Esophagus muscularis mucosa (tissue), 4 donors: Measurements from ENCODE around the gene SKIL. TPM values are rescaled to one million over a fixed set of nuclear protein-coding genes. Genes with fewer than 3 reads are reported as not detected.

Source experiments
- DNase-seq: peaks from one replicate; pipeline ENCODE4 v3.0.0-alpha.2; 2017; ENCODE audit errors: extremely low spot score
- H3K27ac ChIP-seq, 4 donors: fragments of 200-600 bp; sonication (generic); replicated peaks in 1 of 4; 1 replicate in 3 of 4; 2 replicates in 1 of 4; pipeline ENCODE4 v1.5.1; 2016 to 2019; ENCODE audit warnings: mild to moderate bottlenecking in 1 of 4
- H3K27me3 ChIP-seq, 4 donors: fragments of 200-600 bp; sonication (generic); one replicate each; pipeline versions ENCODE4 v1.5.1 to v1.6.0; 2016 to 2019
- H3K36me3 ChIP-seq, 4 donors: fragments of 200-600 bp; sonication (generic); one replicate each; pipeline ENCODE4 v1.5.1; 2016 to 2019
- H3K4me1 ChIP-seq, 4 donors: fragments of 200-600 bp; sonication (generic); one replicate each; pipeline ENCODE4 v1.5.1; 2016 to 2019
- H3K4me3 ChIP-seq, 4 donors: fragments of 200-600 bp; sonication (generic); 1 replicate in 2 of 4; 2 replicates in 2 of 4; pipeline ENCODE4 v1.5.1; 2016 to 2019; ENCODE audit warnings: mild to moderate bottlenecking in 4 of 4, moderate library complexity in 1 of 4
- H3K9me3 ChIP-seq, 4 donors: fragments of 200-600 bp; sonication (generic); 1 replicate in 3 of 4; 2 replicates in 1 of 4; pipeline ENCODE4 v1.5.1; 2016 to 2019
- CTCF ChIP-seq, 3 experiments: fragments of 200-600 bp in 2 of 3; fragments of 450-650 bp in 1 of 3; sonication (generic) in 2 of 3; IDR thresholded peaks; one replicate each; pipeline ENCODE4 v1.5.1; 2017 to 2019; ENCODE audit warnings: antibody characterized with exemption in 3 of 3, mild to moderate bottlenecking in 2 of 3, moderate library complexity in 1 of 3
- EP300 ChIP-seq: sonication (generic); formaldehyde crosslinking; IDR thresholded peaks from one replicate; pipeline ENCODE4 v1.6.1; 2017; ENCODE audit warnings: antibody characterized with exemption
- POLR2A ChIP-seq: fragments of 450-650 bp; IDR thresholded peaks from one replicate; pipeline ENCODE4 v1.6.1; 2017; ENCODE audit warnings: antibody characterized with exemption, moderate library complexity, mild to moderate bottlenecking, low read depth
- POLR2AphosphoS5 ChIP-seq, 2 donors: sonication (generic); formaldehyde crosslinking; IDR thresholded peaks; one replicate each; pipeline ENCODE4 v1.6.1; 2017; ENCODE audit warnings: antibody characterized with exemption in 2 of 2
- WGBS: methylation state at CpG from one replicate; pipeline ENCODE4 v1.1.5; 2018; 5-methylcytosine and 5-hydroxymethylcytosine counted together
- intact Hi-C: fragments of 100-400 bp; cut with DNase I; formaldehyde crosslinking; loops from one replicate; pipeline ENCODE4 v1.15.1; 2023
- total RNA-seq, 4 donors: library from RNA; depleted of rRNA; stranded (reverse); fragments of >200 nt; gene quantifications; one replicate each; pipeline versions ENCODE4 v1.1.0 to v1.2.1, GENCODE V29; 2016

The SKIL gene
- total RNA-seq, 4 donors from 2014 or later = 34.7 to 54.4 (median 39.5) TPM

GRCh38 chr3:170413291-170413690 is 55.8 kb downstream of the SKIL start:
- peaks cover 0 to 28% (median 5%) of the 10 kb centered on the region in 4 donors for H3K27me3 ChIP-seq
- no peak overlapping the region for H3K4me3 ChIP-seq
- DNase-seq = no peak
- 93% methylated on average over 4 of the region's 4 CpGs for WGBS
- H3K4me1 ChIP-seq = peaks cover 2 to 4% (median 4%) of the 10 kb centered on the region in 4 donors
- no peak for TF ChIP-seq POLR2A
- H3K27ac ChIP-seq = no peak overlapping the region
- intact Hi-C loops = loop anchor here (10.0 kb wide), 1 partner anchor 282 kb away; no protein-coding TSS in a partner anchor
- no peaks in the 10 kb centered on the region for H3K36me3 ChIP-seq
- no peaks in the 10 kb centered on the region for H3K9me3 ChIP-seq

GRCh38 chr3:170414202-170414663 is 56.7 kb downstream of the SKIL start:
- no peak for TF ChIP-seq POLR2AphosphoS5 (IDR thresholded peaks at IDR 0.05)
- TF ChIP-seq CTCF (IDR thresholded peaks at IDR 0.05) = peak; percentile 78 to 95 (median 86)
- no peak overlapping the region for H3K4me3 ChIP-seq
- no peak for DNase-seq
- H3K36me3 ChIP-seq = no peaks in the 10 kb centered on the region
- peaks cover 0 to 38% (median 7%) of the 10 kb centered on the region in 4 donors for H3K27me3 ChIP-seq
- 28% methylated on average over 5 of the region's 5 CpGs for WGBS
- H3K4me1 ChIP-seq = peaks cover 12 to 14% (median 13%) of the 10 kb centered on the region in 4 donors
- no peak overlapping the region for H3K27ac ChIP-seq
- H3K9me3 ChIP-seq = no peaks in the 10 kb centered on the region
- intact Hi-C loops = loop anchor here (2.0 to 10.0 kb wide), 2 partner anchors 281 to 399 kb away; no protein-coding TSS in a partner anchor

- DNase-seq = no peak
- H3K9me3 ChIP-seq = no peaks in the 10 kb centered on the region
- H3K4me3 ChIP-seq = no peak overlapping the region
- 70% methylated on average over 1 of the region's 1 CpG for WGBS
- no peak overlapping the region for H3K27ac ChIP-seq
- no peaks in the 10 kb centered on the region for H3K36me3 ChIP-seq
- TF ChIP-seq POLR2AphosphoS5 (IDR thresholded peaks at IDR 0.05) = no peak
- TF ChIP-seq CTCF (IDR thresholded peaks at IDR 0.05) = no peak
- no peak for TF ChIP-seq POLR2A
- TF ChIP-seq EP300 = no peak
- peaks cover 0 to 51% (median 13%) of the 10 kb centered on the region in 4 donors for H3K27me3 ChIP-seq
- intact Hi-C loops = loop anchor here (10.0 kb wide), 1 partner anchor 278 kb away; no protein-coding TSS in a partner anchor
- peaks cover 24 to 28% (median 25%) of the 10 kb centered on the region in 4 donors for H3K4me1 ChIP-seq
Observed at GRCh38 chr3:170417090-170417489, 59.6 kb downstream of the SKIL start.

GRCh38 chr3:170418422-170419398 is 61.2 kb downstream of the SKIL start, which contains the start of gene CLDN11:
Gene CLDN11, plus strand, starts transcription at chr3:170418868. Its CDS starts 199 bp downstream, at chr3:170419067.
- 0% methylated on average over 18 of the region's 79 CpGs for WGBS

More at GRCh38 chr3:170418422-170419398, 61.2 kb downstream of the SKIL start, which contains the start of gene CLDN11:
- DNase-seq = no peak
- Histone ChIP-seq H3K9me3 (no peaks in the 10 kb centered on the region), H3K4me1 (peaks cover 24 to 28% (median 25%) of the 10 kb centered on the region in 4 donors), H3K27ac (peak within 1 kb of the TSS; percentile 29 to 74 (median 58)), H3K36me3 (no peaks in the 10 kb centered on the region), H3K4me3 (peak within 1 kb of the TSS; percentile 51 to 65 (median 58)), H3K27me3 (peaks cover 0 to 51% (median 13%) of the 10 kb centered on the region in 4 donors)
- intact Hi-C loops = loop anchor here (10.0 kb wide), 1 partner anchor 276 kb away; no protein-coding TSS in a partner anchor
- TF ChIP-seq POLR2A = no peak
- TF ChIP-seq CTCF (IDR thresholded peaks at IDR 0.05) = peak in 1 of 3 experiments; percentile 2
